HCT116 (cell line): ENCODE results near the gene FIBCD1. TPM values are rescaled to one million over a fixed set of nuclear protein-coding genes. Genes with fewer than 3 reads are reported as not detected.

Experiments
- ATAC-seq: fragments of 200-7000 bp; cut with Tn5 transposase; 2 replicates; pipeline ENCODE4 v1.9.1; 2020; ENCODE audit warnings: mild to moderate bottlenecking, moderate library complexity
- BruUV-seq: library from RNA; stranded (reverse); fragments of 400-500 nt; replicated peaks from 2 replicates; lab custom pipeline; 2021; lab: Mats Ljungman, UMichigan
- CTCF ChIA-PET: fragments of 300-600 bp; sonication (Branson Sonifier 250); formaldehyde crosslinking; loops from one replicate; lab custom pipeline; 2021; ENCODE audit warnings: antibody characterized with exemption; lab: Charles Lee
- POLR2A ChIA-PET: fragments of 300-600, 350-600 bp; sonication (Branson Sonifier 250); formaldehyde crosslinking; loops from one replicate; lab custom pipeline; 2021; ENCODE audit warnings: antibody characterized with exemption; lab: Charles Lee
- RAD21 ChIA-PET, 2 experiments: fragments of 300-600 bp; sonication (Branson Sonifier 250); formaldehyde crosslinking; loops; one replicate each; lab custom pipeline; 2023; ENCODE audit warnings: low total read pairs in 2 of 2; ENCODE audit not compliant: uncharacterized antibody in 2 of 2, unreplicated experiment in 2 of 2, low non-redundant PET in 1 of 2; lab: Charles Lee
- DNase-seq: peaks from one replicate; pipeline ENCODE4 v3.0.0-alpha.2; 2010; ENCODE audit warnings: low read depth, low spot score
- H2AFZ ChIP-seq: fragments of 200-600 bp; shearing (Covaris generic), sonication (generic); 2 replicates; pipeline ENCODE4 v1.6.1; 2017; ENCODE audit warnings: low read depth, mixed run types, mixed read lengths, antibody characterized with exemption, low read length; ENCODE audit not compliant: poor library complexity, severe bottlenecking
- H3K27ac ChIP-seq: 2 replicates; pipeline ENCODE4 v1.5.1; 2012; ENCODE audit warnings: low read depth, low read length
- H3K27me3 ChIP-seq: fragments of 200-600 bp; sonication (generic); 2 replicates; pipeline ENCODE4 v1.6.1; 2016; ENCODE audit warnings: mixed run types, low read length, mixed read lengths; ENCODE audit not compliant: insufficient read depth
- H3K36me3 ChIP-seq, 2 experiments: fragments of 200-500 bp in 1 of 2; fragments of 200-600 bp in 1 of 2; sonication (Bioruptor generic) in 1 of 2; sonication (generic) in 1 of 2; 2 replicates each; pipeline versions ENCODE4 v1.5.1 to v1.6.1; 2014 to 2016; ENCODE audit warnings: low read length in 2 of 2, inconsistent platforms in 1 of 2, mixed read lengths in 1 of 2, mixed run types in 1 of 2; ENCODE audit not compliant: insufficient read depth in 2 of 2, control insufficient read depth in 1 of 2
- H3K4me1 ChIP-seq, 2 experiments: fragments of 200-600 bp in 1 of 2; sonication (generic) in 1 of 2; 2 replicates each; pipeline versions ENCODE4 v1.5.1 to v1.6.1; 2012 to 2017; ENCODE audit warnings: low read length in 2 of 2, inconsistent platforms in 1 of 2, mild to moderate bottlenecking in 1 of 2, mixed read lengths in 1 of 2, mixed run types in 1 of 2, moderate library complexity in 1 of 2; ENCODE audit not compliant: insufficient read depth in 2 of 2, control insufficient read depth in 1 of 2
- H3K4me2 ChIP-seq: fragments of 200-600 bp; sonication (generic); 2 replicates; pipeline ENCODE4 v1.6.1; 2017; ENCODE audit warnings: mixed run types, low read length, mixed read lengths
- H3K4me3 ChIP-seq, 2 experiments: fragments of 200-600 bp in 1 of 2; sonication (generic) in 1 of 2; replicated peaks in 1 of 2; 2 replicates each; pipeline ENCODE4 v1.5.1; 2011 to 2016; ENCODE audit warnings: low read length in 2 of 2, control low read depth in 1 of 2, low read depth in 1 of 2, mild to moderate bottlenecking in 1 of 2, mixed read lengths in 1 of 2, mixed run types in 1 of 2
- H3K79me2 ChIP-seq: fragments of 200-600 bp; sonication (generic); 2 replicates; pipeline ENCODE4 v1.6.1; 2017; ENCODE audit warnings: mild to moderate bottlenecking, mixed run types, low read length, moderate library complexity, mixed read lengths; ENCODE audit not compliant: insufficient read depth
- H3K9ac ChIP-seq: fragments of 200-600 bp; sonication (generic); 2 replicates; pipeline ENCODE4 v1.6.1; 2016; ENCODE audit warnings: low read length, mixed read lengths
- H3K9me2 ChIP-seq: fragments of 200-600 bp; sonication (generic), shearing (Covaris generic); 2 replicates; pipeline ENCODE4 v1.6.1; 2017; ENCODE audit warnings: mixed run types, mild to moderate bottlenecking, moderate library complexity; ENCODE audit not compliant: insufficient read depth
- H3K9me3 ChIP-seq, 2 experiments: fragments of 200-500 bp in 1 of 2; fragments of 200-600 bp in 1 of 2; sonication (Bioruptor generic) in 1 of 2; sonication (generic) in 1 of 2; 2 replicates each; pipeline ENCODE4 v1.6.1; 2014 to 2017; ENCODE audit warnings: low read length in 2 of 2, mixed read lengths in 2 of 2, inconsistent platforms in 1 of 2, low read depth in 1 of 2, mild to moderate bottlenecking in 1 of 2, mixed run types in 1 of 2, moderate library complexity in 1 of 2; ENCODE audit not compliant: control insufficient read depth in 1 of 2, insufficient read depth in 1 of 2
- H4K20me1 ChIP-seq: fragments of 200-600 bp; sonication (generic), shearing (Covaris generic); 2 replicates; pipeline ENCODE4 v1.6.1; 2017; ENCODE audit warnings: mixed run types, mild to moderate bottlenecking, moderate library complexity; ENCODE audit not compliant: insufficient read depth
- CBX3 ChIP-seq: IDR thresholded peaks from 2 replicates; pipeline ENCODE4 v1.6.1; 2012; ENCODE audit warnings: low read depth
- EGR1 ChIP-seq: IDR thresholded peaks from 2 replicates; pipeline ENCODE4 v1.6.1; 2012; ENCODE audit warnings: low read depth
- ELF1 ChIP-seq: IDR thresholded peaks from 2 replicates; pipeline ENCODE4 v1.6.1; 2012; ENCODE audit warnings: low read depth, borderline replicate concordance
- EZH2 ChIP-seq: fragments of 200-600 bp; sonication (generic); IDR thresholded peaks from 2 replicates; pipeline ENCODE4 v1.6.1; 2017; ENCODE audit warnings: antibody characterized with exemption, mixed run types
- EZH2phosphoT487 ChIP-seq: fragments of 200-600 bp; IDR thresholded peaks from 2 replicates; pipeline ENCODE4 v1.6.1; 2018; ENCODE audit warnings: antibody characterized with exemption, borderline replicate concordance
- FOSL1 ChIP-seq: IDR thresholded peaks from 2 replicates; pipeline ENCODE4 v1.6.1; 2012; ENCODE audit warnings: low read depth
- MAX ChIP-seq: IDR thresholded peaks from 2 replicates; pipeline ENCODE4 v1.6.1; 2012
- POLR2A ChIP-seq: IDR thresholded peaks from 2 replicates; pipeline ENCODE4 v1.7.0; 2011; ENCODE audit warnings: borderline replicate concordance; ENCODE audit not compliant: insufficient read depth, insufficient read length; ENCODE audit errors: extremely low read depth
- POLR2AphosphoS5 ChIP-seq: IDR thresholded peaks from 2 replicates; pipeline ENCODE4 v1.6.1; 2011; ENCODE audit warnings: mild to moderate bottlenecking, low read depth, low read length, moderate library complexity
- RAD21 ChIP-seq: IDR thresholded peaks from 2 replicates; pipeline ENCODE4 v1.6.1; 2012; ENCODE audit warnings: low read depth, mild to moderate bottlenecking
- REST ChIP-seq: IDR thresholded peaks from 2 replicates; pipeline ENCODE4 v1.6.1; 2012; ENCODE audit warnings: low read depth
- SIN3A ChIP-seq: IDR thresholded peaks from 2 replicates; pipeline ENCODE4 v1.6.1; 2012; ENCODE audit warnings: low read depth
- SP1 ChIP-seq: IDR thresholded peaks from 2 replicates; pipeline ENCODE4 v1.6.1; 2012; ENCODE audit warnings: low read depth
- SRF ChIP-seq: IDR thresholded peaks from 2 replicates; pipeline ENCODE4 v1.6.1; 2012; ENCODE audit warnings: low read depth
- TCF7L2 ChIP-seq: IDR thresholded peaks from 2 replicates; pipeline ENCODE4 v1.7.0; 2011; ENCODE audit warnings: borderline replicate concordance, inconsistent platforms; ENCODE audit not compliant: insufficient read depth, insufficient read length; ENCODE audit errors: extremely low read depth
- YY1 ChIP-seq: IDR thresholded peaks from 2 replicates; pipeline ENCODE4 v1.6.1; 2011; ENCODE audit warnings: low read length, low read depth, moderate library complexity, mild to moderate bottlenecking; ENCODE audit not compliant: insufficient replicate concordance; ENCODE audit errors: extremely low read depth
- ZBTB33 ChIP-seq: IDR thresholded peaks from 2 replicates; pipeline ENCODE4 v1.6.1; 2011; ENCODE audit warnings: mild to moderate bottlenecking, low read length, moderate library complexity; ENCODE audit not compliant: insufficient replicate concordance; ENCODE audit errors: extremely low read depth
- ZFX ChIP-seq: fragments of 450-650 bp; IDR thresholded peaks from 2 replicates; pipeline ENCODE4 v1.6.1; 2017
- ZNF274 ChIP-seq: fragments of 200-500 bp; sonication (Bioruptor generic); IDR thresholded peaks from 2 replicates; pipeline ENCODE4 v1.6.1; 2014; ENCODE audit warnings: mild to moderate bottlenecking, low read depth, low read length, inconsistent platforms
- intact Hi-C: fragments of 100-400 bp; cut with micrococcal nuclease; formaldehyde crosslinking; loops from 2 replicates; pipeline ENCODE4 v1.10.0; 2022
- total RNA-seq: library from RNA; stranded (reverse); gene quantifications from one replicate; pipeline ENCODE4 v1.2.1, GENCODE V29; 2021; ENCODE audit not compliant: unreplicated experiment

The FIBCD1 gene
- total RNA-seq, 1 experiment from 2014 or later: 26.1 TPM

GRCh38 chr9:130920762-130921299 lies 18.2 kb downstream of the FIBCD1 start:
- Histone ChIP-seq H3K4me2 (no peak overlapping the region), H3K9me2 (no peaks in the 10 kb centered on the region), H3K9ac (no peak overlapping the region), H3K27ac (no peak overlapping the region), H2AFZ (no peak overlapping the region), H3K27me3 (no peaks in the 10 kb centered on the region), H3K4me1 (no peaks in the 10 kb centered on the region), H4K20me1 (no peaks in the 10 kb centered on the region), H3K4me3 (no peak overlapping the region), H3K79me2 (no peaks in the 10 kb centered on the region), H3K36me3 (no peaks in the 10 kb centered on the region), H3K9me3 (no peaks in the 10 kb centered on the region)
- intact Hi-C loops: no loop called here
- no peak for DNase-seq
- CTCF ChIA-PET: no interaction called here
- POLR2A ChIA-PET: no interaction called here
- RAD21 ChIA-PET: no interaction called here
- no TSS peak for BruUV-seq
- ATAC-seq: no peak
- TF ChIP-seq RAD21 (no peak), EGR1 (no peak), MAX (no peak), EZH2 (no peak), CBX3 (no peak), REST (no peak), SP1 (no peak), ELF1 (no peak), EZH2phosphoT487 (no peak), FOSL1 (no peak), YY1 (no peak), SRF (no peak), ZFX (no peak), ZBTB33 (no peak), SIN3A (no peak), POLR2A (no peak), ZNF274 (no peak), TCF7L2 (no peak), POLR2AphosphoS5 (no peak)
- TF ChIP-seq, all 23 proteins: peak for 0
